ENCODE results near the gene HJURP. TPM values are rescaled to one million over a fixed set of nuclear protein-coding genes. Genes with fewer than 3 reads are reported as not detected.
A peak's percentile ranks its signal among the peaks of the same experiment; 100 is the strongest.

HJURP gene
- total RNA-seq, 6 donors from 2014 or later, result 0.98 to 3.2 (median 1.3) TPM; not detected in 1

DNA sequence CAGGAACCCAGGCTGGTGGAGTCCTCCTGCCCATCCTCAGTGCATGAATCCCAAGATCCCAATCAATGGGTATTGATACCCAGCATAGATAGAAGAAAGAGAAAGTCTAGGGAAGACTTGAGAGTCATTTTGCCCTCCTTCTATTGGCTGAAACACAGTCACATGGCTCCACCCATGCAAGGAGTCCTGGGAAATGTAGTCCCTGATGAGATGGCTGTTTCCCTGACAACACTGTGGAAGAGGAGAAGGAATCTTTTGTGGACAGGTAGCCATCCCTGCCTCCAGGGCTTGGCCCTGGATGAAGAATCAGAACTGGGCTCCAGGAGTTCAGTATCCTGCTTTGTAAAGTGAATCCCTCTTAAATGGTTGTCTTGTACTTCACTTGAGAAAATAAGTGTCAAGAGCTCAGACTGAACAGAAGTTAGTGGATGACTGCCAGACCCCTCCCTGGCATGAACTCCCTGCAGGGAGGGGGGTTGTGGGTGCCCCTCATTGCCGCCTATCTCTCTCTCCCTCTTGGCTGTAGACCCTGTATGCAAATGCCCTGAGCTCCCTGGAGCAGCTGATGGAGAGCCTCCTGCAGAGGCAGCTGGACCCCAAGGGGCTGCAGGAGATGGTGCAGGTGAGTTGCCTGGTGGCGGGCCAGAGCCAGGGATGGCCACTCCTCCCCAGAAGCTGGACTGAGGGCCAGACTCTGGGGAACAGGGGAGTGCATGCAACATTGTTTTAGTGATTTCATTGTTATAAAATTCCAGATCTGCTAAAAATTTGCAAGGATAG lies 40.1 kb downstream of the HJURP start:
- peak in 1 of 2 donors; percentile 10 for DNase-seq
- Histone ChIP-seq H3K36me3 (no peaks in the 10 kb centered on the region), H3K27ac (no peak overlapping the region), H3K27me3 (no peaks in the 10 kb centered on the region), H3K9me3 (no peaks in the 10 kb centered on the region), H3K4me3 (no peak overlapping the region), H3K4me1 (no peaks in the 10 kb centered on the region)
- TF ChIP-seq POLR2AphosphoS5 (IDR thresholded peaks at IDR 0.05) (no peak), CTCF (IDR thresholded peaks at IDR 0.05) (no peak), POLR2A (IDR thresholded peaks at IDR 0.05) (no peak), EP300 (IDR thresholded peaks at IDR 0.05) (no peak)
- ATAC-seq (ENCODE audit: low FRiP score in 2 of 2), result no peak
- 50 to 77% methylated on average over 1 to 2 of the region's 2 CpGs for WGBS, 2 donors

GRCh38 chr2:233813236-233814055 lies 40.9 kb downstream of the HJURP start:
- no peak for TF ChIP-seq EP300 (IDR thresholded peaks at IDR 0.05)
- no peak for TF ChIP-seq POLR2AphosphoS5 (IDR thresholded peaks at IDR 0.05)
- Histone ChIP-seq H3K9me3 (no peaks in the 10 kb centered on the region), H3K4me3 (no peak overlapping the region), H3K4me1 (no peaks in the 10 kb centered on the region), H3K36me3 (no peaks in the 10 kb centered on the region), H3K27me3 (no peaks in the 10 kb centered on the region), H3K27ac (no peak overlapping the region)
- WGBS, 2 donors, result 82 to 91% methylated on average over 3 of the region's 3 CpGs
- DNase-seq (peak in 1 of 2 donors; percentile 6), ATAC-seq (ENCODE audit: low FRiP score in 2 of 2) (no peak)

GRCh38 chr2:233811732-233812131 lies 42.6 kb downstream of the HJURP start:
- no peak for ATAC-seq (ENCODE audit: low FRiP score in 2 of 2)
- Histone ChIP-seq H3K27me3 (no peaks in the 10 kb centered on the region), H3K36me3 (no peaks in the 10 kb centered on the region), H3K4me3 (no peak overlapping the region), H3K27ac (no peak overlapping the region), H3K4me1 (no peaks in the 10 kb centered on the region), H3K9me3 (no peaks in the 10 kb centered on the region)
- TF ChIP-seq POLR2AphosphoS5 (IDR thresholded peaks at IDR 0.05), result no peak
- TF ChIP-seq POLR2A (IDR thresholded peaks at IDR 0.05), result no peak
- TF ChIP-seq CTCF (IDR thresholded peaks at IDR 0.05), result no peak
- no peak for TF ChIP-seq EP300 (IDR thresholded peaks at IDR 0.05)
- DNase-seq, result peak in 1 of 2 donors; percentile 6
- WGBS, 2 donors, result 84% methylated on average over 6 of the region's 8 CpGs; no CpG with 5 or more reads in 1 of the 2 donors

DNA sequence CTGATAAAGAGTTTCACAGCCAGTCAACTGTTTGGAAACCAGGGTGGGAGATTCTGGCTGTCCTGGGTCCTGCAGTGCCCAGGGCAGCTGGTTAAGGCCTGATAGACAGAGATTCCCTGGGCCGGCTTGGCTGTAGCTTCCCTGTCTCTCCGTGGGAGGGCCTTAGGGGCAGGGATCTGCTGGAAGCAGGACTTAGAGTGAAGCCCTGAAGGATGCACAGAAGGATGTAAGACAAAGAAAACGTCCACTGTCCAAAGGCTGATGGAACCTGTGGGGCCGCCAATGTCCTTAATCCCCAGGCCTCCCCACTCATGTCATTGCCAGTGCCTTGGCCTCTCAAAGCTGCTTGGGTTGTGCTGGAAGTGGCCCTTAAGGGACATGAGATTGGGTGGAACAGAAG lies 43.2 kb downstream of the HJURP start:
- no peak for TF ChIP-seq CTCF (IDR thresholded peaks at IDR 0.05)
- no peak for TF ChIP-seq EP300 (IDR thresholded peaks at IDR 0.05)
- TF ChIP-seq POLR2A (IDR thresholded peaks at IDR 0.05), result no peak
- Histone ChIP-seq H3K27ac (no peak overlapping the region), H3K4me1 (no peaks in the 10 kb centered on the region), H3K9me3 (no peaks in the 10 kb centered on the region), H3K4me3 (no peak overlapping the region), H3K27me3 (no peaks in the 10 kb centered on the region), H3K36me3 (no peaks in the 10 kb centered on the region)
- DNase-seq (peak in 1 of 2 donors; percentile 15), ATAC-seq (ENCODE audit: low FRiP score in 2 of 2) (no peak)
- WGBS, 2 donors, result 81 to 92% methylated on average over 2 to 4 of the region's 4 CpGs

GRCh38 chr2:233810385-233810784 lies 44.0 kb downstream of the HJURP start:
- no peaks in the 10 kb centered on the region for H3K4me1 ChIP-seq
- DNase-seq (no peak), ATAC-seq (ENCODE audit: low FRiP score in 2 of 2) (no peak)
- WGBS, 2 donors, result 89 to 90% methylated on average over 6 of the region's 6 CpGs
- no peak overlapping the region for H3K4me3 ChIP-seq
- no peaks in the 10 kb centered on the region for H3K27me3 ChIP-seq
- no peak for TF ChIP-seq POLR2A (IDR thresholded peaks at IDR 0.05)
- no peak overlapping the region for H3K27ac ChIP-seq
- no peaks in the 10 kb centered on the region for H3K9me3 ChIP-seq
- no peaks in the 10 kb centered on the region for H3K36me3 ChIP-seq

Data from upper lobe of left lung (tissue), 6 donors.